Psoas muscle (tissue), 8 donors: Measurements from ENCODE around the gene PXK. TPM values are rescaled to one million over a fixed set of nuclear protein-coding genes. Genes with fewer than 3 reads are reported as not detected.

Experiments
- ATAC-seq, 4 donors: fragments of 200-7000 bp; cut with Tn5 transposase; one replicate each; pipeline ENCODE4 v1.9.1; 2020; ENCODE audit warnings: moderate library complexity in 3 of 4, mild to moderate bottlenecking in 2 of 4
- DNase-seq, 2 donors: peaks; one replicate each; pipeline ENCODE4 v3.0.0-alpha.2; 2020
- H3K27ac ChIP-seq: fragments of 200-600 bp; one replicate; pipeline ENCODE4 v1.8.0; 2022
- H3K27me3 ChIP-seq, 3 donors: fragments of 200-600 bp in 1 of 3; one replicate each; pipeline versions ENCODE4 v1.6.1 to v1.8.0; 2013 to 2022; ENCODE audit warnings: low read length in 2 of 3, mild to moderate bottlenecking in 2 of 3, moderate library complexity in 1 of 3; ENCODE audit not compliant: insufficient read depth in 3 of 3
- H3K36me3 ChIP-seq, 2 donors: fragments of 200-600 bp in 1 of 2; one replicate each; pipeline versions ENCODE4 v1.6.1 to v1.8.0; 2013 to 2022; ENCODE audit warnings: low read depth in 1 of 2, mild to moderate bottlenecking in 1 of 2, moderate library complexity in 1 of 2; ENCODE audit not compliant: insufficient read depth in 1 of 2
- H3K4me1 ChIP-seq: fragments of 200-600 bp; one replicate; pipeline ENCODE4 v1.8.0; 2022
- H3K4me3 ChIP-seq: fragments of 200-600 bp; one replicate; pipeline ENCODE4 v1.8.0; 2022; ENCODE audit warnings: mild to moderate bottlenecking
- H3K9me3 ChIP-seq: fragments of 200-600 bp; one replicate; pipeline ENCODE4 v1.8.0; 2022
- WGBS, 3 donors: extraction: QIAGEN DNeasy Blood & Tissue Kit; methylation state at CpG; one replicate each; pipeline versions ENCODE4 v1.1.6 to v1.1.7; 2013; 5-methylcytosine and 5-hydroxymethylcytosine counted together
- intact Hi-C, 2 donors: fragments of 100-400 bp; cut with DNase I; formaldehyde crosslinking; loops; one replicate each; pipeline versions ENCODE4 v1.11.0 to v1.14.2; 2022
- polyA plus RNA-seq, 3 donors: library from polyadenylated mRNA; stranded (reverse); fragments of 200-250 nt; gene quantifications; one replicate each; pipeline ENCODE4 v1.2.3, GENCODE V29; 2013
- total RNA-seq, 4 donors: library from RNA; stranded (reverse); fragmentation: NEBNext Ultra II Directional in 2 of 4; extraction: Animal tissue kit (Norgen Biotek cat#: 25700) in 2 of 4; gene quantifications; one replicate each; pipeline versions ENCODE4 v1.2.1 to v1.2.4, GENCODE V29; 2021 to 2023
- TF ChIP-seq, protein P1 (sequence below): fragments of 200-600 bp; IDR thresholded peaks from one replicate; pipeline ENCODE4 v1.8.0; 2022; ENCODE audit warnings: antibody characterized with exemption
- donor health status: healthy with polysubstance abuse.
- donor health status: DM: no; HTN: no; CAD: no; lungs with moderate emphysema.
- donor health status: Bipolar disorder and iron deficiency.
- donor health status: healthy.
- donor health status: DM: yes; HTN: yes; CAD: no.
- donor health status: DM: no; HTN: no; CAD: no.
- donor health status: DM: no; HTN: no; CAD: no.
- donor health status: DM: yes; HTN: yes; CAD: no.

The PXK gene
- total and polyA plus RNA-seq, 7 donors, result 3.4 to 17.5 (median 15.5) TPM

DNA sequence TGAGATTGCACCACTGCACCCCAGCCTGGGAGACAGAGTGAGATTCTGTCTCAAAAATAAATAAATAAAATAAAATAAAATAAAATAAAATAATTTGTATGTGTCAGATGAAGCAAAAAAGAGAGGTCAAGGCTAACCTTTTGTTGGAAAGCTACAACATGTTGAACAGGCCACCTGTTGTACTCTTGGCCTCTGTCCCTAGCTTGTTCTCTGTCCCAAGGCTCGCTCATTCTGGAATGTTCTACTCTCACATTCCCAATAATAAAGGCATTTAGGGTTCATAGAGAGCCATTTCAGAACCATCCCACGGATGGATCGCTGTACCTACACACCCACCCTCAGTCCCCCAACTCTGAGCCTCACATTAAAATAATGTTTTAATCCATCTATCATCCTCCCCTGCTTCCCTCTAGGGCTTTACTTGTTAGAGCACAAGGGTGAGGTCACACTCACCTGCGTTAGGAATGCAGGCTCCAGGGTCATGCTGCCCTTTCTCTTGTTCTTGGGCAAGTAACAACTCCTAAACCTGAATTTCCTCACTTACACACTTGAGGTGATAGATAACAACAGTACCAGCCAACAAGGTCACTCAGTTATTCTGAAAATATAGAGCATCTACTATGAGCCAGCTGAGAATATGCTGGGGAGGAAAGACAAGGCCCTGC, 134.3 kb downstream of the PXK start:
- 55 to 76% (median 55%) methylated on average over 4 of the region's 4 CpGs for WGBS, 3 donors
- Histone ChIP-seq H3K9me3 (no peaks in the 10 kb centered on the region), H3K27me3 (no peaks in the 10 kb centered on the region), H3K4me1 (peaks cover 13% of the 10 kb centered on the region), H3K36me3 (no peaks in the 10 kb centered on the region), H3K27ac (no peak overlapping the region), H3K4me3 (no peak overlapping the region)
- TF ChIP-seq, protein P1, sequence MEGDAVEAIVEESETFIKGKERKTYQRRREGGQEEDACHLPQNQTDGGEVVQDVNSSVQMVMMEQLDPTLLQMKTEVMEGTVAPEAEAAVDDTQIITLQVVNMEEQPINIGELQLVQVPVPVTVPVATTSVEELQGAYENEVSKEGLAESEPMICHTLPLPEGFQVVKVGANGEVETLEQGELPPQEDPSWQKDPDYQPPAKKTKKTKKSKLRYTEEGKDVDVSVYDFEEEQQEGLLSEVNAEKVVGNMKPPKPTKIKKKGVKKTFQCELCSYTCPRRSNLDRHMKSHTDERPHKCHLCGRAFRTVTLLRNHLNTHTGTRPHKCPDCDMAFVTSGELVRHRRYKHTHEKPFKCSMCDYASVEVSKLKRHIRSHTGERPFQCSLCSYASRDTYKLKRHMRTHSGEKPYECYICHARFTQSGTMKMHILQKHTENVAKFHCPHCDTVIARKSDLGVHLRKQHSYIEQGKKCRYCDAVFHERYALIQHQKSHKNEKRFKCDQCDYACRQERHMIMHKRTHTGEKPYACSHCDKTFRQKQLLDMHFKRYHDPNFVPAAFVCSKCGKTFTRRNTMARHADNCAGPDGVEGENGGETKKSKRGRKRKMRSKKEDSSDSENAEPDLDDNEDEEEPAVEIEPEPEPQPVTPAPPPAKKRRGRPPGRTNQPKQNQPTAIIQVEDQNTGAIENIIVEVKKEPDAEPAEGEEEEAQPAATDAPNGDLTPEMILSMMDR, result no peak
- ATAC-seq (no peak), DNase-seq (no peak)
- intact Hi-C loops, result no loop called here

- WGBS, 3 donors, result 77 to 81% (median 78%) methylated on average over 4 of the region's 4 CpGs
- TF ChIP-seq, protein P1, result no peak
- Histone ChIP-seq H3K4me1 (no peaks in the 10 kb centered on the region), H3K9me3 (no peaks in the 10 kb centered on the region), H3K27ac (no peak overlapping the region), H3K36me3 (no peaks in the 10 kb centered on the region), H3K27me3 (no peaks in the 10 kb centered on the region), H3K4me3 (no peak overlapping the region)
- intact Hi-C loops, result no loop called here
- no peak for DNase-seq
- no peak for ATAC-seq
Observed at GRCh38 chr3:58469096-58469495, 136.4 kb downstream of the PXK start.

GRCh38 chr3:58470363-58471024, 137.8 kb downstream of the PXK start:
- Histone ChIP-seq H3K4me3 (no peak overlapping the region), H3K27ac (no peak overlapping the region), H3K4me1 (no peaks in the 10 kb centered on the region), H3K27me3 (no peaks in the 10 kb centered on the region), H3K36me3 (no peaks in the 10 kb centered on the region), H3K9me3 (no peaks in the 10 kb centered on the region)
- ATAC-seq (no peak), DNase-seq (no peak)
- intact Hi-C loops, result no loop called here
- WGBS, 3 donors, result 89 to 91% (median 90%) methylated on average over 12 of the region's 12 CpGs
- TF ChIP-seq, protein P1, result no peak

GRCh38 chr3:58471025-58471887, 138.6 kb downstream of the PXK start:
- Histone ChIP-seq H3K36me3 (no peaks in the 10 kb centered on the region), H3K9me3 (no peaks in the 10 kb centered on the region), H3K4me3 (no peak overlapping the region), H3K27ac (no peak overlapping the region), H3K4me1 (no peaks in the 10 kb centered on the region), H3K27me3 (no peaks in the 10 kb centered on the region)
- ATAC-seq (peak; percentile 74 to 90 (median 80)), DNase-seq (no peak)
- intact Hi-C loops, result no loop called here
- TF ChIP-seq, protein P1, result no peak
- WGBS, 3 donors, result 60 to 70% (median 67%) methylated on average over 10 of the region's 10 CpGs
